OCI-LY1 (cell line): ENCODE results near the gene BHLHA9.

ENCODE experiments used
- EZH2 ChIP-seq: fragments of 200-600 bp; sonication (generic), shearing (Covaris generic); IDR thresholded peaks from 2 replicates; pipeline ENCODE4 v1.8.0; 2017; ENCODE audit warnings: borderline replicate concordance, mixed run types, mild to moderate bottlenecking, antibody characterized with exemption, low read length, moderate library complexity, mixed read lengths
- TF ChIP-seq, protein P1 (sequence below): fragments of 200-600 bp; sonication (generic), shearing (Covaris generic); IDR thresholded peaks from 2 replicates; pipeline ENCODE4 v1.5.1; 2017; ENCODE audit warnings: mild to moderate bottlenecking, antibody characterized with exemption, low read length, moderate library complexity, mixed read lengths

GRCh38 chr17:1315409-1315808 lies 45.2 kb downstream of the BHLHA9 start:
- TF ChIP-seq, protein P1, sequence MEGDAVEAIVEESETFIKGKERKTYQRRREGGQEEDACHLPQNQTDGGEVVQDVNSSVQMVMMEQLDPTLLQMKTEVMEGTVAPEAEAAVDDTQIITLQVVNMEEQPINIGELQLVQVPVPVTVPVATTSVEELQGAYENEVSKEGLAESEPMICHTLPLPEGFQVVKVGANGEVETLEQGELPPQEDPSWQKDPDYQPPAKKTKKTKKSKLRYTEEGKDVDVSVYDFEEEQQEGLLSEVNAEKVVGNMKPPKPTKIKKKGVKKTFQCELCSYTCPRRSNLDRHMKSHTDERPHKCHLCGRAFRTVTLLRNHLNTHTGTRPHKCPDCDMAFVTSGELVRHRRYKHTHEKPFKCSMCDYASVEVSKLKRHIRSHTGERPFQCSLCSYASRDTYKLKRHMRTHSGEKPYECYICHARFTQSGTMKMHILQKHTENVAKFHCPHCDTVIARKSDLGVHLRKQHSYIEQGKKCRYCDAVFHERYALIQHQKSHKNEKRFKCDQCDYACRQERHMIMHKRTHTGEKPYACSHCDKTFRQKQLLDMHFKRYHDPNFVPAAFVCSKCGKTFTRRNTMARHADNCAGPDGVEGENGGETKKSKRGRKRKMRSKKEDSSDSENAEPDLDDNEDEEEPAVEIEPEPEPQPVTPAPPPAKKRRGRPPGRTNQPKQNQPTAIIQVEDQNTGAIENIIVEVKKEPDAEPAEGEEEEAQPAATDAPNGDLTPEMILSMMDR, result no peak
- TF ChIP-seq EZH2, result no peak
